HG02885 (cell line): ENCODE data around the gene DNAH17.

Experiments
- ATAC-seq: cut with Tn5 transposase; IDR thresholded peaks from one replicate; pipeline ENCODE4 v1.9.1; 2021; ENCODE audit warnings: mild to moderate bottlenecking; ENCODE audit not compliant: unreplicated experiment, poor library complexity

The DNAH17 gene

GRCh38 chr17:78580277-78580804 lies 3.1 kb upstream of the DNAH17 start:
- ATAC-seq: no peak

- no peak for ATAC-seq
Measured at GRCh38 chr17:78576389-78577112, 645 bp downstream of the DNAH17 start.

GRCh38 chr17:78575899-78576298 lies 1.3 kb downstream of the DNAH17 start:
- ATAC-seq: no peak

GRCh38 chr17:78575340-78575739 lies 1.9 kb downstream of the DNAH17 start:
- no peak for ATAC-seq

GRCh38 chr17:78573955-78574354 lies 3.2 kb downstream of the DNAH17 start:
- no peak for ATAC-seq

DNA sequence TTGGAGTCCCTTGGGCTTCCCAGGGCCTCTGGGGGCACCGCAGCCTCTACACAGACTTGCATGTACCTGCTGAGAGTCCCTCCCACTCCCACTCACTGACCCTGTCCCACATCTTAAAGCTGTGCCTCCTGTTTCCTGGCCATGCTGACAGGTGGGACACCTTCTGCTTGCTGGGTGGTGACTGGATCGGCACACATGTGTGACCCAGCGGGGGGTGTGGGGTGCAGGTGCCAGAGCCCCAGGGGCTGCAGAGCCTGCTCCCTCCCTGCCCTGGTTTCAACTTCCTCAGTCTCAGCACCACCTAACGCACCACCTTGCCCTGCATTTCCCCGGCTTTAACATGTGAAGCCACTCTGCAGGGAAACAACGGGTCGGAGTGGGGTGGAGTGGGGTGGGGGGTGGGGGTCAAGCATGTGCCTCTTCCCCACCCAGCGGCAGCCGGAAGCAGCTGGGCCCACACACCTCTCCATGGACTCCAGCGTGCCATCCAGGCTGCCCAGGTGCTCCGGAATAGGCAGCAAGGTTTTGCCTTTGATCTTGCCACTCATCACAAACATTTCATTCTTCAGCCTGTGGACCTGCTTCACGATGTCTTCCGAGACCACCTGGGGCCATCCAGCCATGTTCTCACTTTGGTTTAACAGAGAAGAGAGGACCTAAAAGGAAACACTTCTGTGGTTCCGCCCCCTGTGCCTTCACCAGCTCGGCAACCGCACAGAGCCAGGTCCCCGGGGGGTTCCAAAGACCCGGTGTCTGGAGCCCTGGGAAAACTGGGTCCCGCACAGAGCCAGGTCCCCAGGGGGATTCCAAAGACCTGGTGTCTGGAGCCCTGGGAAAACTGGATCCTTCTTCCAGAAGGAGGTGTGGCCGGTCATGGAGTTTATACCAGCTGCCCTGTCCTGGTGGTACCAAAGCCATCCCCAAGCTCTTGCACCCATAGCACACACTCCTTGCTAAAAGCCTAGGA lies 4.7 kb downstream of the DNAH17 start:
- no peak for ATAC-seq

DNA sequence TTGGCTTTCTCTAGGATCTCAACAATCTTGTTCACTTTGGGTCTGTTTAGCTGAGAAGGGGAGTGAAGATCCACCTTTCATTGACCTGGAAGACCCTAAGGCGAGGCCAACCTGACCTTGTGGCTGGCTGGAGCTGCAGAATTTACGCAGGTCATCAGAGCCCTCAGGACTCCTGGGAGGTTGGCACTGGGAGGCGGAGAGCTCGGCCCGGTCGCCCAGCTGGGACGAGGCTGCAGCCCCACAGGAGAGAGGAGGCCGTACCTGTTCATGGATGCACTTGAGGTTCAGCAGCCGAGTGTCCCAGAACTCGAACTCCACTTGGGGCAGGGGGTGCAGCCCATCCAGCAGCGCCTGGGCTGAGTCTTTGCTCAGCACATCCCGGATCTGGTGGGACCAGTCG lies 5.9 kb downstream of the DNAH17 start:
- ATAC-seq: no peak

- no peak for ATAC-seq
Measured at GRCh38 chr17:78568494-78569115, 8.6 kb downstream of the DNAH17 start.

DNA sequence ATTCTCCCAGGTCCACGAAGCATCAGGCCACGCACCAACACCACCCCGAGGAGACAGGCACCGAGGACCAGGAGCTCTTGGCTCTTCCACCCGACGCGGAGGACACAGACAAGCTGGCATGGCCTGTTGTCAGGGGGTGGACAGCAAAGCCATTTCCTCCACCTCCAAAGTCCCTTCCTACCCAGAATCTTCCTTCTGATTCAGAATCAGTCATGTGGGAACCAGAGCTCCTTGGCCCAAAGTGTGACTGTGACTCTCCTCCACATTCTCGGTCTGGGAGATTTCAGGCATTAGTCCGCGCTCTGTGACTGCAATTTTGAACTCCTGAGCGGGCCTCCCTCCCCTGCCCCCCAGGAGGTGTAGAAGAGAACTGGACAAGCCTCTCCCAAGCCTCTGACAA lies 9.2 kb downstream of the DNAH17 start:
- no peak for ATAC-seq

DNA sequence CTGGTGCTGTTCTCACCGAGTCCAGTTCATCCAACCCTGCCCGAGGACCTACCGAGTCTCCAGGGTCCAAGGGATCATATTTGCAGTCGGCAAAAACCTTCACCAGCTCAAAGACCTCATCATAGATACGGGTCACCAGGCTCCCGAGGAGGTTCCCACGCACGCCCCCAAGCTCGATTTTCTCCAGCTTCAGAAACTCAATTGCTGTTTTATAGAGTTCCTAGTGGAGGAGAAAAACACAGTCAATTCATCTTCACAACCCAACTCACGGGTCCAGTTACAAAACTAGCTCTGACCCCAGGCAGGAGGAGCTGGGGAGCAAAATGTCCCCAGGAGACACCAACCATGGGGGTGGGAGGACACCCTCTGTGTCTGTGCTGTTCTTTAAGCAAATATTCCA lies 10.2 kb downstream of the DNAH17 start:
- no peak for ATAC-seq

DNA sequence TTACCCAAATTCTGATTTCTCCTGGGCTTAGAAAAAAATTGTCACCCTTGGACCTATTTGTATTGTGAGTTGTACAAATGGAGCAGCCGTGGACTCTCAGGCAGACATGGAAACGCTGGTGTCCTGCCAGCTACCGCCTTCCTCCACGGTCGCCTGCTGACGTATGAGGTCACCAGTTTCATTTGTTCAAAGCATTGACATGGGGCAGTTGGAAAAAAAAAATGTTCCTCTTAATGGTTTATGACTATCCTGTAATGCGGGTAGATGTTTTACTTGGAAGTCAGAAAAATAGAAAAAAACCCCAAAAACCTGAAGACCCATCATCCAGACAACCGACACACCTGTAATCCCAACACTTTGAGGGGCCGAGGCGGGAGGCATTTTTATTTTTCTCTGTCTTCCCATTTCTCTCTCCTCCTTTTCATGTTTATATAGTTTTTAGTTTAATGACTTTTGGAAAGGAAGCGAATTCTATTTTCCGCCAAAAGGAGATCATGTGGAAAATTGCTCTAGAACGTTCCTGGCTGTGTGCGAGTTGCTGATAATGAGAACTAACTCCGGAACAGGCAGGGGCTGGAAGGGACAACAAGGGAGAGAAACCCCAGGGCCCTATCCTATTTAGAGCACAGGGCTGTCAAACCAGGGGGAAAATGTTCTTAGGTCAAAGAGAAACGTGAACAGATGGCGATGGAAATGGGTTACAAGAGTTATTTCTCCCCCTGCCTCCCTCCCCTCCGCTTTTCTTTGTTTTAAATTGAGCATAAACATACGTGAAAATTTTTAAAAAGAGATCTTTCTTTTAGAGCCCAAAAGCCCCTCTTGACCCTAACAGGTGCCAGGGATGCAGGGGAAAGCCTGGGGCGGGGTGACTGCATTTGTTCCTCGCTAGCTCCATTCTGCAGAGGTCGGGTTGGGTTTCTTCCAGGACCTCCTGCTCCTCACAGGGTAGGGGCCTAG lies 13.7 kb downstream of the DNAH17 start:
- no peak for ATAC-seq

DNA sequence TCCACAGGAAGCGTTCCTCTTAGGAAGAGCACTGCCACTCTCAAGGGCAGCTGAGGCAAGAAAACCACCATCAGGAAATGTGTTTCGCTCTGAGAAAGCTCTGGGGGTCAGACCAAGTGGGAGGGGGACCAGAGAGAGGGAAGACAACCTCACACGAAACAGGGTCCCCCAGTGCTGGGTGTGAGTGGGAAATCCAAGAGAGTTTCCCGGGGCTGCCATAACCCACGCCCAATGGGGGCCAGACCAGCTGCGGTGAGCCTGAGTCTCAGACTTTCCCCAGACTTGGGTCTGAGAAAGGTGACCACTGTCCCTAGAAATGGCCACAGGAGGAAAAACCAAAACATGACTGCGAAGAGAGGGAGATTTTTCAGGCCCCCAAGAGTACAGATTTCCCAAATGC lies 14.5 kb downstream of the DNAH17 start:
- ATAC-seq: no peak

- no peak for ATAC-seq
Measured at GRCh38 chr17:78561166-78561565, 16.0 kb downstream of the DNAH17 start.

GRCh38 chr17:78560731-78561130 lies 16.5 kb downstream of the DNAH17 start:
- ATAC-seq: no peak

GRCh38 chr17:78559749-78560368 lies 17.3 kb downstream of the DNAH17 start:
- ATAC-seq: no peak

DNA sequence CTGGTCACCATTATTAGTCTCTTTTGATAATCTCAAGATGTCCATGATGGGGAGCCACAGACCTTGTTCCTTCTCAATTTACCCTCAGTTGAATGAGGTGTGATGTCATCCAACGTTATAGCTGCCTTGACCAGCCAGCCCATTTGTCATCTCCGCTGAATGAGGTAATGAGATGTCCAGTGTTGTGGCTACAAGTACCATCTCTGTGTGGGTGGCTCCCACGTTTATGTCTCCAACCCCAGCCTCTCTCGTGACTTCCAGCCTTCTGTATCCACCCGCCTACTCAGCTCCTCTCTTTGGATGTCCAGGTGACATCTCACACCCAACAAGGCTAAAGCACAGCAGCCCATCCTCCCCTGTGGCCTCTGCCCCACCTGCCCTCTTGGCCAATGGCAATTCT lies 18.2 kb downstream of the DNAH17 start:
- ATAC-seq: no peak

GRCh38 chr17:78558181-78558850 lies 18.9 kb downstream of the DNAH17 start:
- ATAC-seq: no peak

GRCh38 chr17:78557598-78558039 lies 19.6 kb downstream of the DNAH17 start:
- ATAC-seq: no peak

GRCh38 chr17:78556812-78557211 lies 20.4 kb downstream of the DNAH17 start:
- ATAC-seq: no peak
